Nucleus accumbens (tissue), 56 donors: ENCODE data around the gene HPS3.
"Not testable (repeated sequence)": the region's sequence is repeated elsewhere in the genome, so short reads cannot be mapped to it uniquely, and the experiment has no call there.

Experiments
- DNase-seq, 56 donors: peaks; one replicate each; lab custom pipeline; 2025; lab: John Stamatoyannopoulos, UW

Gene HPS3

GRCh38 chr3:149129326-149130205, at the start of gene HPS3:
Gene HPS3, plus strand, starts transcription at chr3:149129638. Its CDS starts 86 bp downstream, at chr3:149129724.
- DNase-seq = peak; percentile 31 to 94 (median 83)

GRCh38 chr3:149080011-149080698, 49.3 kb upstream of the HPS3 start:
- no peak for DNase-seq

GRCh38 chr3:149080699-149081091, 48.7 kb upstream of the HPS3 start:
- no peak for DNase-seq

- DNase-seq = no peak
Measured at GRCh38 chr3:149081772-149082171, 47.7 kb upstream of the HPS3 start.

GRCh38 chr3:149085828-149086231, 43.6 kb upstream of the HPS3 start:
- DNase-seq = peak in 16 of 56 donors; percentile 29 to 73 (median 52)

- DNase-seq = peak; percentile 30 to 97 (median 92)
Measured at GRCh38 chr3:149086232-149086988, 43.0 kb upstream of the HPS3 start, which contains the start of gene HLTF. Gene HLTF, minus strand, starts transcription at chr3:149086533. Its CDS starts 197 bp downstream, at chr3:149086336.

- peak in 3 of 56 donors; percentile 2 to 6 (median 4) for DNase-seq
Measured at GRCh38 chr3:149087208-149087607, 42.2 kb upstream of the HPS3 start.

- DNase-seq = no peak
Measured at GRCh38 chr3:149089395-149089794, 40.0 kb upstream of the HPS3 start.

- no peak for DNase-seq
Measured at GRCh38 chr3:149090461-149090860, 39.0 kb upstream of the HPS3 start.

GRCh38 chr3:149090907-149091306, 38.5 kb upstream of the HPS3 start:
- DNase-seq = no peak

GRCh38 chr3:149091983-149092382, 37.5 kb upstream of the HPS3 start:
- no peak for DNase-seq

GRCh38 chr3:149095487-149095886, 34.0 kb upstream of the HPS3 start:
- no peak for DNase-seq

- not testable (repeated sequence) for DNase-seq
Measured at GRCh38 chr3:149097987-149098386, 31.5 kb upstream of the HPS3 start.

- no peak for DNase-seq
Measured at GRCh38 chr3:149101154-149101553, 28.3 kb upstream of the HPS3 start.

- no peak for DNase-seq
Measured at GRCh38 chr3:149101641-149102040, 27.8 kb upstream of the HPS3 start.

GRCh38 chr3:149104484-149104883, 25.0 kb upstream of the HPS3 start:
- no peak for DNase-seq

GRCh38 chr3:149114458-149114857, 15.0 kb upstream of the HPS3 start:
- peak in 9 of 56 donors; percentile 2 to 34 (median 6) for DNase-seq

GRCh38 chr3:149115114-149115513, 14.3 kb upstream of the HPS3 start:
- DNase-seq = no peak

GRCh38 chr3:149118724-149119123, 10.7 kb upstream of the HPS3 start:
- no peak for DNase-seq

GRCh38 chr3:149119466-149119865, 10.0 kb upstream of the HPS3 start:
- no peak for DNase-seq
